OCI-LY1 (cell line): ENCODE data around the gene HEXIM2.

Source experiments
- H2AFZ ChIP-seq: fragments of 200-600 bp; sonication (generic), shearing (Covaris generic); 2 replicates; pipeline ENCODE4 v1.6.0; 2014; ENCODE audit warnings: antibody characterized with exemption, mild to moderate bottlenecking, low read length
- H3F3A ChIP-seq: fragments of 200-600 bp; sonication (generic), shearing (Covaris generic); 2 replicates; pipeline ENCODE4 v1.6.0; 2014; ENCODE audit warnings: mild to moderate bottlenecking, antibody characterized with exemption, low read length, moderate library complexity; ENCODE audit not compliant: insufficient read depth
- H3K27ac ChIP-seq: fragments of 200-600 bp; sonication (generic); 2 replicates; pipeline ENCODE4 v1.5.1; 2014; ENCODE audit warnings: low read length, mixed run types, mild to moderate bottlenecking, low read depth; ENCODE audit not compliant: poor library complexity, severe bottlenecking
- H3K27me3 ChIP-seq: fragments of 200-600 bp; sonication (generic); 2 replicates; pipeline ENCODE4 v1.6.0; 2014; ENCODE audit warnings: antibody characterized with exemption, mild to moderate bottlenecking, low read length, moderate library complexity; ENCODE audit not compliant: insufficient read depth
- H3K36me3 ChIP-seq: fragments of 200-600 bp; sonication (generic); 2 replicates; pipeline ENCODE4 v1.6.1; 2014; ENCODE audit warnings: mild to moderate bottlenecking, antibody characterized with exemption, low read length, moderate library complexity, mixed read lengths; ENCODE audit not compliant: insufficient read depth
- H3K4me1 ChIP-seq: fragments of 200-600 bp; sonication (generic); 2 replicates; pipeline ENCODE4 v1.5.1; 2014; ENCODE audit warnings: mild to moderate bottlenecking, low read length, moderate library complexity; ENCODE audit not compliant: insufficient read depth, severe bottlenecking
- H3K4me2 ChIP-seq: fragments of 200-600 bp; sonication (generic), shearing (Covaris generic); 2 replicates; pipeline ENCODE4 v1.6.1; 2014; ENCODE audit warnings: low read length
- H3K4me3 ChIP-seq: fragments of 200-600 bp; sonication (generic); 2 replicates; pipeline ENCODE4 v1.5.1; 2014; ENCODE audit warnings: low read length, low read depth, mild to moderate bottlenecking, mixed read lengths; ENCODE audit not compliant: poor library complexity, severe bottlenecking
- H3K79me2 ChIP-seq: fragments of 200-600 bp; shearing (Covaris generic); 2 replicates; pipeline ENCODE4 v1.6.1; 2016; ENCODE audit warnings: mixed run types, low read length, mixed read lengths; ENCODE audit not compliant: insufficient read depth
- H3K9ac ChIP-seq: fragments of 200-600 bp; sonication (generic), shearing (Covaris generic); 2 replicates; pipeline ENCODE4 v1.6.1; 2014; ENCODE audit warnings: mild to moderate bottlenecking, low read length, mixed read lengths
- H3K9me2 ChIP-seq: fragments of 200-600 bp; sonication (generic), shearing (Covaris generic); 2 replicates; pipeline ENCODE4 v1.6.1; 2014; ENCODE audit warnings: low read depth, mild to moderate bottlenecking, low read length, mixed read lengths
- H3K9me3 ChIP-seq: fragments of 200-600 bp; shearing (Covaris generic); 2 replicates; pipeline ENCODE4 v1.6.1; 2014; ENCODE audit warnings: low read length, mixed read lengths
- H4K20me1 ChIP-seq: fragments of 200-600 bp; sonication (generic), shearing (Covaris generic); 2 replicates; pipeline ENCODE4 v1.6.0; 2016; ENCODE audit warnings: mild to moderate bottlenecking, low read length; ENCODE audit not compliant: insufficient read depth
- CTCF ChIP-seq: fragments of 200-600 bp; sonication (generic), shearing (Covaris generic); IDR thresholded peaks from 2 replicates; pipeline ENCODE4 v1.5.1; 2017; ENCODE audit warnings: mild to moderate bottlenecking, antibody characterized with exemption, low read length, moderate library complexity, mixed read lengths
- EZH2 ChIP-seq: fragments of 200-600 bp; sonication (generic), shearing (Covaris generic); IDR thresholded peaks from 2 replicates; pipeline ENCODE4 v1.8.0; 2017; ENCODE audit warnings: borderline replicate concordance, mixed run types, mild to moderate bottlenecking, antibody characterized with exemption, low read length, moderate library complexity, mixed read lengths

The HEXIM2 gene

DNA sequence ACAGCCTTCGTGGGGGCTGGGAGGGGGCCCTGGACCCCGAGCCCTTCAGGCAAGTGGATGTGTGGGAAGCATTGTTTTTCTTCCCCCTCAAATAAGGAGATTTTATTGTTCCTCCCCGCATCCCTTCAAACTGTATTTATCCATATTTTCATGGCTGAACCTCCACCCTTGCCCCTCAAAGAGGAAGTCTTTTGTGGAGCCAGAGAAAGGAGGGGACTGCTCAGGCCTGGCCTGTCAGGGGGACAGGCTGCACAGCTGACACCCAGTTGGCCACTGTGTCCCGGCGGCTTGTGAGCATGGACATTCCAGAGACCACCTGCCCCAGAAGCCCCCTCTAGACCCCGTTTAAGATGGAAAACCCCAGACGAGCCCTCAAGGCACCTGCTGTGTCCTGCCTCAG is 15.9 kb downstream of the HEXIM2 start:
- no peaks in the 10 kb centered on the region for H3F3A ChIP-seq
- H3K9ac ChIP-seq: no peak overlapping the region
- H2AFZ ChIP-seq: no peak overlapping the region
- H3K27me3 ChIP-seq: no peaks in the 10 kb centered on the region
- no peaks in the 10 kb centered on the region for H3K79me2 ChIP-seq
- no peaks in the 10 kb centered on the region for H3K9me3 ChIP-seq
- no peaks in the 10 kb centered on the region for H4K20me1 ChIP-seq
- H3K9me2 ChIP-seq: no peaks in the 10 kb centered on the region
- no peak overlapping the region for H3K27ac ChIP-seq
- TF ChIP-seq EZH2: no peak
- no peak for TF ChIP-seq CTCF
- H3K4me1 ChIP-seq: peaks cover 6% of the 10 kb centered on the region
- H3K4me3 ChIP-seq: no peak overlapping the region
- H3K4me2 ChIP-seq: no peak overlapping the region
- H3K36me3 ChIP-seq: no peaks in the 10 kb centered on the region

DNA sequence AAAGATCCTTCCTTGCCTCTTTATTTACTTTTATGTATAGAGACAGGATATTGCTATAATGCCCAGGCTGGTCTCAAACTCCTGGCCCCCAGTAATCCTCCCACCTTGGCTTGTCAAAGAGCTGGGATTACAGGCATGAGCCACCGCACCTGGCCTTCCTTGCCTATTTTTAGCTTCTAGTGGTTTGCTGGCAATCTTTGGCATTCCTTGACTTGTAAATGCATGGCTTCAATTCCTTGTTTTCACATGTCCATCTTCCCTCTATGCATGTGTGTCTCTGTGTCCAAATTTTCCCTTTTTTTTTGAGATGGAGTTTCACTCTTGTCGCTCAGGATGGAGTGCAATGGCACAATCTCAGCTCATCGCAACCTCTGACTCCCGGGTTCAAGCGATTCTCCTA is 22.5 kb downstream of the HEXIM2 start:
- no peaks in the 10 kb centered on the region for H3K79me2 ChIP-seq
- no peak overlapping the region for H3K4me2 ChIP-seq
- no peaks in the 10 kb centered on the region for H3K4me1 ChIP-seq
- no peak overlapping the region for H3K27ac ChIP-seq
- H3K36me3 ChIP-seq: no peaks in the 10 kb centered on the region
- no peak overlapping the region for H3K9ac ChIP-seq
- H3K9me3 ChIP-seq: no peaks in the 10 kb centered on the region
- no peaks in the 10 kb centered on the region for H3K27me3 ChIP-seq
- H3K4me3 ChIP-seq: no peak overlapping the region
- no peaks in the 10 kb centered on the region for H4K20me1 ChIP-seq
- no peak for TF ChIP-seq EZH2
- TF ChIP-seq CTCF: no peak
- no peak overlapping the region for H2AFZ ChIP-seq
- no peaks in the 10 kb centered on the region for H3F3A ChIP-seq
- H3K9me2 ChIP-seq: no peaks in the 10 kb centered on the region

DNA sequence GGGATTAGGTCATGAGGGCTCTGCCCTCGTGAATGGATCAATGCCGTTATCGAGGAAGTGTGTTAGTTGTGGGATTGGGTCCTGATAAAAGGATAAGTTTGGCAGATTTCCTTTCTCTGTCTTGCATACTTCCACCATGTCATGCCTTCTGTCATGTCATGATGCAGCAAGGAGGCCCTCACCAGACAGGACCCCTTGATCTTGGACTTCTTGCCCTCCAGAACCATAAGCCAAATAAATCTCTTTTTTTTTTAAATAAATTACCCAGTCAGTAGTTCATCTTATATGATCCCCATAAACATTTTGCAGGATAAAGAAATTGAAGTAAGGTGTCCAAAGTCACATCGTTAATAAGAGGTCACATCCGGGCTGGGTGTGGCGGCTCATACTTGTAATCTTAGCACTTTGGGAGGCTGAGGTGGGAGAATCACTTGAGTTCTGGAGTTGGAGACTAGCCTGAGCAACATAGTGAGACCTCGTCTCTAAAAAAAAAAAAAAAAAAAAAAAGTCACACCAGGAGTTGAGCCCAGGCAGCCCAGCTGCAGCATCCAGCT is 25.2 kb downstream of the HEXIM2 start:
- Histone ChIP-seq H3K27me3 (no peaks in the 10 kb centered on the region), H3K79me2 (no peaks in the 10 kb centered on the region), H3K27ac (no peak overlapping the region), H2AFZ (no peak overlapping the region), H4K20me1 (no peaks in the 10 kb centered on the region), H3K4me1 (peaks cover 6% of the 10 kb centered on the region), H3K9me3 (no peaks in the 10 kb centered on the region), H3F3A (no peaks in the 10 kb centered on the region), H3K36me3 (no peaks in the 10 kb centered on the region), H3K4me3 (no peak overlapping the region), H3K4me2 (no peak overlapping the region), H3K9me2 (no peaks in the 10 kb centered on the region), H3K9ac (no peak overlapping the region)
- TF ChIP-seq CTCF (no peak), EZH2 (no peak)
